GM13976 (cell line): ENCODE results near the gene ZNF837.
"Not testable (repeated sequence)": the region's sequence is repeated elsewhere in the genome, so short reads cannot be mapped to it uniquely, and the experiment has no call there.

Experiments
- DNase-seq: peaks from one replicate; pipeline ENCODE4 v3.0.0; 2012; ENCODE audit warnings: low spot score
- in situ Hi-C: fragments of 300-500 bp; cut with MboI; formaldehyde crosslinking; loops from one replicate; pipeline ENCODE4 v1.12.0; 2022; ENCODE audit warnings: low sequenced_read_pairs, mixed read lengths, inconsistent platforms; ENCODE audit not compliant: unreplicated experiment
- TF ChIP-seq, protein P1 (sequence below): IDR thresholded peaks from 2 replicates; pipeline ENCODE4 v1.5.1; 2012; ENCODE audit warnings: borderline replicate concordance, mild to moderate bottlenecking; ENCODE audit not compliant: insufficient read depth; ENCODE audit errors: extremely low read depth, missing control alignments, control extremely low read depth

The ZNF837 gene

DNA sequence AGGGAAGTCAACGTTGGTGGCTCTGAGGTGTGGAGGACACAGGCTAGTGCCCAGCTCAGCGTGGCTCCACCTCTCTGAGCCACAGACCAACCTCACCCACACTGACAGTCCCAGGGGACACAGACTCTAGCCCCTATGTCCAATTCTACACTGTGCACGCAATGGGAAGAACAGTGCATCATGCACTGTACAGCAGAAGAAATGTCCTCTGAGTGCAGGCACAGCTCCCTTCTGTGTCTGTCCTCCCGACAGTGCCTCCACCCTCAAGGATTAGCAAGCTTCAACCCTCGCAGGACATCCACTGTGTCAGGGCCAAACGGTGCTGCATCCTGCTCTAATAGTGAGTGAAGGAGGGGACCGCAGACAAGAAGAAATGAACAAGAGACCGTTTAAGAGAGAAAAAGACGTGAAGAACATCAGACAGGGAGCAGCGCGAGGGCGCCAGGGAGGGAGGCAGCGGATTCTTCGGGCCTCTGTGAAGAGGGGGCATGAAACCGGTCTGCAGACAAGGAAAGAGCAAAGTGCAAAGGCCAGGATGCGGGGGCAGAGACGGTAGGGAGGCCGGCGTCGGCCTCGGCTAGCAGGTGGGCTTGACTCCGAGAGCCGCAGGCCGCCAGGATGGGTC is 681 bp downstream of the ZNF837 start:
- TF ChIP-seq, protein P1, sequence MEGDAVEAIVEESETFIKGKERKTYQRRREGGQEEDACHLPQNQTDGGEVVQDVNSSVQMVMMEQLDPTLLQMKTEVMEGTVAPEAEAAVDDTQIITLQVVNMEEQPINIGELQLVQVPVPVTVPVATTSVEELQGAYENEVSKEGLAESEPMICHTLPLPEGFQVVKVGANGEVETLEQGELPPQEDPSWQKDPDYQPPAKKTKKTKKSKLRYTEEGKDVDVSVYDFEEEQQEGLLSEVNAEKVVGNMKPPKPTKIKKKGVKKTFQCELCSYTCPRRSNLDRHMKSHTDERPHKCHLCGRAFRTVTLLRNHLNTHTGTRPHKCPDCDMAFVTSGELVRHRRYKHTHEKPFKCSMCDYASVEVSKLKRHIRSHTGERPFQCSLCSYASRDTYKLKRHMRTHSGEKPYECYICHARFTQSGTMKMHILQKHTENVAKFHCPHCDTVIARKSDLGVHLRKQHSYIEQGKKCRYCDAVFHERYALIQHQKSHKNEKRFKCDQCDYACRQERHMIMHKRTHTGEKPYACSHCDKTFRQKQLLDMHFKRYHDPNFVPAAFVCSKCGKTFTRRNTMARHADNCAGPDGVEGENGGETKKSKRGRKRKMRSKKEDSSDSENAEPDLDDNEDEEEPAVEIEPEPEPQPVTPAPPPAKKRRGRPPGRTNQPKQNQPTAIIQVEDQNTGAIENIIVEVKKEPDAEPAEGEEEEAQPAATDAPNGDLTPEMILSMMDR, result no peak
- no peak for DNase-seq
- in situ Hi-C loops, result no loop called here

GRCh38 chr19:58379246-58379645 is 1.6 kb downstream of the ZNF837 start:
- DNase-seq, result no peak
- in situ Hi-C loops, result no loop called here
- TF ChIP-seq, protein P1, result no peak

DNA sequence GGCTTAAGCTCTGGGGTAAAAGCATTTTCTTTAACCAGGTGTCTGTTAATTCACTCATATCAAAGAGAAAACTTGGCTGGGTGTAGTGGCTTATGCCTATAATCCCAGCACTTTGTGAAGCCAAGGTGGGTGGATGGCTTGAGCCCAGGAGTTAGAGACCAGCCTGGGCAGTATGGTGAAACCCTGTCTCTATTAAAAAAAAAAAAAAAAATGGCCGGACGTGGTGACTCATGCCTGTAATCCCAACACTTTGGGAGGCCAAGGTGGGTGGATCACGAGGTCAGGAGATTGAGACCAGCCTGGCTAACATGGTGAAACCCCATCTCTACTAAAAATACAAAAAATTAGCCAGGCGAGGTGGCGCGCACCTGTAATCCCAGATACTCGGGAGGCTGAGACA is 4.1 kb downstream of the ZNF837 start:
- in situ Hi-C loops, DNase-seq: not testable (repeated sequence)

DNA sequence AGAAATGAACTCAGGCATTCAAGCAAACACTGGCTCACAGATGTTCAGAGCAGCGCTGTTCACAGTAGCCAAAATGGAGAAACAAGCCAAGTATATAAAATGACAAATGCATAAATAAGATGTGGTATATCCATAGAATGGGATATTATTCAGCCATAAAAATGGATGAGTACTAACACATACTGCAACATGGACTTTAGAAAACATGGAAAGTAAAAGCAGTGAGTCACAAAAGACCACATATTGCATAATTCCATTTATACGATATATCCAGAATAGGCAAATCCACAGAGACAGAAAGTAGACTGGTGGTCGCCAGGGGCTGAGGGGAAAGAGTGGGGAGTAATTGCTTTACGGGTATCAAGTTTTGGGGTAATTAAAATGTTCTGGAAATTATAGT is 6.6 kb downstream of the ZNF837 start:
- no peak for DNase-seq
- TF ChIP-seq, protein P1, result no peak
- in situ Hi-C loops, result no loop called here

- no peak for DNase-seq
- TF ChIP-seq, protein P1, result no peak
- in situ Hi-C loops, result no loop called here
Measured at GRCh38 chr19:58372311-58373133, 8.3 kb downstream of the ZNF837 start.

DNA sequence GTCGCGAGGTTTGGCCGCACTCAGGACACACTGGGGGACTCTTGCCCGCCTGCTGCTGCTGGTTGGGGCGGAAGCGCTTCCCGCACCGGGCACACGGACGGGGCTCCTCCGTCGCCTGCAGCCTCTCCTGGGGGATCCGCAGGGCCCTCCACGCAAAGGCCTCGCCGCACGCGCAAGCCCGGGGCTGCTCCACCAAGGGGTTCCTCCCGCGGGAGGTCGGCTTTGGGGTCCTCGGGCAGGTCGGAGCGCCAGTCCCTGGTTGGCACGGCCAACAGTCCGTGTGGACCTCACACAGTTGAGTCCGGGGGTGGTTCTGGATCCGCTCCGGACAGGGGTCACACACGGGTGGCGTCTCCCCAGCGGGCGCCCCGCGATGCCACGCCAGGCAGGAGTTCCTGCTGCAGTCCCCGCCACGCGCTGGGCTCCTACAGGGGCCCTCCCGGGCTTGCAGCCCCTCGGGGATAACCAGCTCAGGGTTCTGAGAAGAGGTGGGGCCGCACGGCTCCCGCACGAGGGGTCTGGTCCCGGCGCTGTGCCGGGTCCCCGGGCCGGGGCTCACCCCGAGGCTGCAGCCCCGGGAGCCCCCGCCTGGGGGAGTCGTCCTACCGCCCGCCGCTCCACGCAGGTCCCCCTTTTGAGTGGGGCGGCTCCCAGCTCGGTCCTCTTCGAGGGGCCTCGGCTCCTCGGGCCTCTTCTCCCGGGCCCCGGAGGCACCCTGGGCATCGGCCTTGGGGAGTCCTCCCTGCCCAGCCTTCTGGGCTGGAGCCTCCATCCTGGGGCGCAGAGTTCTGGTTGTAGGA is 12.1 kb downstream of the ZNF837 start:
- no peak for DNase-seq
- in situ Hi-C loops, result no loop called here
- TF ChIP-seq, protein P1, result no peak
